Mesothelial cell of epicardium (in vitro differentiated cells): ENCODE results near the gene NUDT16L1. TPM values are rescaled to one million over a fixed set of nuclear protein-coding genes. Genes with fewer than 3 reads are reported as not detected.

Experiments used
- DNase-seq, 2 experiments: peaks; one replicate each; pipeline ENCODE4 v3.0.0; 2021; ENCODE audit warnings: low spot score in 2 of 2; ENCODE audit not compliant: unreplicated experiment in 2 of 2
- H3K27ac Mint-ChIP-seq: 2 replicates; pipeline ENCODE4 v1.8.0; 2021; ENCODE audit warnings: mixed read lengths
- H3K27me3 Mint-ChIP-seq: 2 replicates; pipeline ENCODE4 v1.8.0; 2021; ENCODE audit warnings: low read depth, mixed read lengths
- H3K36me3 Mint-ChIP-seq: 2 replicates; pipeline ENCODE4 v1.8.0; 2021; ENCODE audit warnings: mixed read lengths
- H3K4me1 Mint-ChIP-seq: 2 replicates; pipeline ENCODE4 v1.8.0; 2021; ENCODE audit warnings: mixed read lengths
- H3K4me3 Mint-ChIP-seq: 2 replicates; pipeline ENCODE4 v1.8.0; 2021; ENCODE audit warnings: mild to moderate bottlenecking, moderate library complexity, mixed read lengths
- H3K9me3 Mint-ChIP-seq: 2 replicates; pipeline ENCODE4 v1.8.0; 2021; ENCODE audit warnings: mixed read lengths
- total RNA-seq: library from RNA; stranded (reverse); gene quantifications from 3 replicates; pipeline ENCODE4 v1.2.1, GENCODE V29; 2021
- TF ChIP-seq, protein P1 (sequence below): fragments of 200-600 bp; sonication (generic); IDR thresholded peaks from one replicate; pipeline ENCODE4 v1.5.0; 2021; ENCODE audit warnings: antibody characterized with exemption; ENCODE audit not compliant: unreplicated experiment

NUDT16L1 gene
- total RNA-seq, 1 donor from 2014 or later = 33.0 TPM

DNA sequence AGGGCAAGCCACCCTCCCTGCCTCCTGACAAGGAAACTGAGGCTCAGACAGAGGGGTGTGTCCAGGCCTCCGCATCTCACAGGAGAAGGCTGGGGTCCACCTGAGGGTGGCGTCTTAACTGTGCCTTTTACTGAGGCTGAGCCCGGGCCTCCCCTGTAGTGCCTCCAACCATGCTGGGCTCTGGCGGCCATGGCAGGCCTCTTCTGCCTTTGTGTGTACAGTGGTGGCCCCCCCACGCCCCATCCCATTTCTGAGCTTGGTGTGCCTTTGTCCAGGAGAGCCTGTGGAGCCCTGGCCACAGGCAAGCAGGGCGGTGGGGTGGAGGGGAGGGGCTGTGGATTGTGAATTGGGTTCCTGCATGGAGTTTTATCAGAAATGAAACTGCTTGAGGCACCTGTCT is 37.6 kb upstream of the NUDT16L1 start:
- Mint-ChIP-seq H3K27ac (no peak overlapping the region), H3K4me3 (no peak overlapping the region), H3K36me3 (peaks cover 18% of the 10 kb centered on the region), H3K9me3 (no peaks in the 10 kb centered on the region), H3K4me1 (no peaks in the 10 kb centered on the region), H3K27me3 (no peaks in the 10 kb centered on the region)
- no peak for DNase-seq
- TF ChIP-seq, protein P1, sequence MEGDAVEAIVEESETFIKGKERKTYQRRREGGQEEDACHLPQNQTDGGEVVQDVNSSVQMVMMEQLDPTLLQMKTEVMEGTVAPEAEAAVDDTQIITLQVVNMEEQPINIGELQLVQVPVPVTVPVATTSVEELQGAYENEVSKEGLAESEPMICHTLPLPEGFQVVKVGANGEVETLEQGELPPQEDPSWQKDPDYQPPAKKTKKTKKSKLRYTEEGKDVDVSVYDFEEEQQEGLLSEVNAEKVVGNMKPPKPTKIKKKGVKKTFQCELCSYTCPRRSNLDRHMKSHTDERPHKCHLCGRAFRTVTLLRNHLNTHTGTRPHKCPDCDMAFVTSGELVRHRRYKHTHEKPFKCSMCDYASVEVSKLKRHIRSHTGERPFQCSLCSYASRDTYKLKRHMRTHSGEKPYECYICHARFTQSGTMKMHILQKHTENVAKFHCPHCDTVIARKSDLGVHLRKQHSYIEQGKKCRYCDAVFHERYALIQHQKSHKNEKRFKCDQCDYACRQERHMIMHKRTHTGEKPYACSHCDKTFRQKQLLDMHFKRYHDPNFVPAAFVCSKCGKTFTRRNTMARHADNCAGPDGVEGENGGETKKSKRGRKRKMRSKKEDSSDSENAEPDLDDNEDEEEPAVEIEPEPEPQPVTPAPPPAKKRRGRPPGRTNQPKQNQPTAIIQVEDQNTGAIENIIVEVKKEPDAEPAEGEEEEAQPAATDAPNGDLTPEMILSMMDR = no peak

DNA sequence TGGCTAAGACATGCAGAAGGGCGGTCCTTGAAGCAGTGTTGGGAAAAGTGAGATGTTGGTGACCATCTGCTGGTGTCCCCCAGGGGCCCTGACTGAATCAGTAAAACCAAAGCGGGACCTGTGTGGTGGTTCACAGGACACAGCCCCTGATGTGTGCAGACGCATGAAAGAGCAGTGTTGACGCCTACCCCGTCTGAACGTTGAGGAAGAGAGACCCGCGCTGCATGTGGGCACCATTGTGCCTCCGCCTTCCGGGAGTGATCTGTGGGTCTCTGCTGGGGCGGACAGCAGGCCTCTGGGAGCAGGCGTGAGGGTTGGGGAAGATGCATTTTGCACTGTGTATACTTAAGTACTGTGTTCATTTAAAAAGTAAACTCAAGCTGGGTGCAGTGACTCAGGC is 37.1 kb upstream of the NUDT16L1 start:
- H3K27ac Mint-ChIP-seq = no peak overlapping the region
- no peaks in the 10 kb centered on the region for H3K27me3 Mint-ChIP-seq
- H3K4me3 Mint-ChIP-seq = no peak overlapping the region
- peaks cover 17% of the 10 kb centered on the region for H3K36me3 Mint-ChIP-seq
- no peaks in the 10 kb centered on the region for H3K9me3 Mint-ChIP-seq
- DNase-seq = no peak
- TF ChIP-seq, protein P1 = no peak
- H3K4me1 Mint-ChIP-seq = no peaks in the 10 kb centered on the region

DNA sequence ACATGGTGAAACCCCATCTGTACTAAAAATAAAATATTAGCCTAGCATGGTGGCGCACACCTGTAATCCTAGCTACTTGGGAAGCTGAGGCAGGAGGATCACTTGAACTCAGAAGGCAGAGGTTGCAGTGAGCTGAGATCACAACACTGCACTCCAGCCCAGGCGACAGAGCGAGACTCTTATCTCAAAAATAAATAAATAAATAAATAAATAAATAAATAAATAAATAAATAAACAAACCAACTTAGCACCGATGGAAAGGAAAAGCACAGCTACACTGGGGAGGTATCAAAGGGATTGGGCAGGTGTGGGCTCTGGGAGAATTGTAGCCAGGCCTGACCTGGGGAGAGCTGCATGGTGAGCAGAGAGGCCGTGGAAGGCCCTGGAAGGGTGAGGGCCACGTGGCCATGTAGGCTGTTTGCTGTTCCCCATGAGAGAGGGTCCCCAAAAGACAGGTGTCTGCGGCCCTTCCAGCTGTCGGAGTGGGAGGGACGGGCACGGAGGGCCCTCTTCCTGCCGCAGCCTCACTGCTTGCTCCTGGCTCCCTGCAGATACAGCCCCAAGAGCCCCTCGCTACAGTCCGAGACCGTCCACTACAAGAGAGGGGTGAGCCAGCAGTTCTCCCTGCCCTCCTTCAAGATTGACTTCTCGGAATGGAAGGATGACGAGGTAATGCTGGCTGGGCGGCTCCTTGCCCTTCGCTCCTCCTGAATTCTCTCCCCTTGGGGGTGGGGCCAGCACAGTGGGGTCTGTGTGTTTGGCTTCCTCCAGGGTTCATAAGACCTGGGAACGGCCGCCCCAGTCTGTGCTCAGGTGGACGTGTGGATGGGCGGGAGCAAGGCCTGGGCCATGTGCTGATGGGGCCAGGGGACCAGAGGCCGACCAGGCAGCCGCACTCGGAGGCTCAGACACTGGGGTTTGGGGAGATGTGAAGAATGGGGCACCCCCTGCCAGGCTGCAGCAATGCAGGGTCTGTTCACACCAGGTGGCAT is 36.4 kb upstream of the NUDT16L1 start:
- DNase-seq = no peak
- Mint-ChIP-seq H3K36me3 (peaks cover 17% of the 10 kb centered on the region), H3K9me3 (no peaks in the 10 kb centered on the region), H3K4me1 (no peaks in the 10 kb centered on the region), H3K27me3 (no peaks in the 10 kb centered on the region), H3K27ac (no peak overlapping the region), H3K4me3 (no peak overlapping the region)
- TF ChIP-seq, protein P1 = no peak

DNA sequence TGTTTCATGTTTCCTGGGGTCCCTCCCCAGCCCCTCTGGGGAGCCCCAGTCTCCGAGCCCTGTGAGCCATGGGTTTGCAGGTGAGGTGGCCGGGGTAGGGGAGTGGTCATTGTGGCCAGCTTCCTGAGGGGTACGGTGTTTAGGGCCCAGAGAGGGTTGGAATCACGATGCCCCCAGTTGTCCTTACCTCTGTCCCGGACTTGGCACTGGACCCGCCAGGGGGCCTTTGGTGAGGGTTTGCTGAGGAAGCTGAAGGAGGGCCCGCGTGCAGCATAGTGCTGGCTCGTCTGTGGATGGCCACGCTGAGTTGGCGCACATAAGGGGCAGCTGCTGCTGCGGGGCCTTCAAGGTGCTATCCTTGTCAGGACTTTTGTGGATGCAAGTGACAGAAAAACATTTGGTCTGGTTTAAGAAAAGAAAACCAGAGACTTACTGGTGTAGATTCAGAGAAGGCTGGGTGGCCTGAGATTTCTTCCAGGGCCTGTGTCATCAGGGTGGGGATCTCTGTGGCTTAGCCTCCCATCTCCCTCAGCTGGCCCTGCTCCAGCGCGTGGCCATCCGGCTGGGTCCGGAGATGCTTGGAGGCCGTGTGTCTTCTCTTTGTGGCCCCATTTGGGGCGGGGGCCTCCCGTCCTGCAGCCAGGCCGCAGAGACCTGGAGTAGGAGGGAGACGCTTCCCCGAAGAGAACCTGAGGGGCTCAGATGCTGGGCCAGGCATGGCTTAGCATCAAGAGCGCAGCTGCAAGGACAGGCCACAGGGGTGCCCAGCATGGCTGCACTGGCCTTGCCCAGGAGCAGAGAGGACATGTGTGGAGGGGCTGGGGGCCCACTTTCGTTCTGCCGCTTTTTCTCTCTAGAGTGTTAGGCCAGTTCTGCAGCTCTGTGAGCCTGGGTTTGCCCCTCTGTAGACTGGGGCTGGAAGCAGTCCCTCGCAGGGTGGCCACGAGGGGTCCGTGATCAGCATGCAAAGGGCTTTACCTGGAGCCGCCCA is 33.7 kb upstream of the NUDT16L1 start:
- Mint-ChIP-seq H3K36me3 (peaks cover 16% of the 10 kb centered on the region), H3K4me3 (no peak overlapping the region)
- TF ChIP-seq, protein P1 = no peak

DNA sequence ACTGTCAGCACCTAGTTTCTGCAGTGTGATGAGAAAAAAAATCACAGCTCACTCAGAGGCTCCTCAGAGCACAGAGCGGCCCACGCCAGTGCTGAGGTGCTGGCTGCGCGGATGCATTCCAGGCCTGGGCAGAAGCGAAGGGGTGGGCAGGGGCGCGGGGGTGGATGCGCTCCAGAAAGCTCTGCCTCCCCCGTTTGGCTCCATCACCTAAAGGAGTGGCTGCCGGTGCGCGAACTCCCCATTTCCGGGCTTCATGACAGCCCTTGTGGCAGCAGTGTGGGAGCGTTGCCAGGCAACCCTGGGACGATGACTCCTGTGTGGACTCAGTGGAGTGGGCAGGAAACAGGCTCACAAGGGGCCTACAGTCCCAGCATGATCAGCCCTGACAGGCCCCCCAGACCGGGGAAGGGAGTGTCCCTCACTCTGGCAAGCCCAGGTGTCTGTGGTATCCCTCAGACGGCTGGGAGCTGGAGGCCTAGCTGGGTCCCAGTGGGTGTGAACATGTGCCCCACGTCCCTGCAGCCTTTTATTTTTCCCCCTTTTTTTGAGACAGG is 32.8 kb upstream of the NUDT16L1 start:
- Mint-ChIP-seq H3K4me3 (no peak overlapping the region), H3K27ac (peak overlapping the region; percentile 59), H3K4me1 (no peaks in the 10 kb centered on the region), H3K36me3 (peaks cover 17% of the 10 kb centered on the region), H3K9me3 (no peaks in the 10 kb centered on the region), H3K27me3 (no peaks in the 10 kb centered on the region)
- no peak for DNase-seq
- TF ChIP-seq, protein P1 = no peak

More for the DNA sequence above, 33.7 kb upstream of the NUDT16L1 start:
- Mint-ChIP-seq H3K9me3 (no peaks in the 10 kb centered on the region), H3K27ac (no peak overlapping the region), H3K4me1 (no peaks in the 10 kb centered on the region), H3K27me3 (no peaks in the 10 kb centered on the region)
- no peak for DNase-seq
